ENCODE measurements around the gene KRT2. TPM values are rescaled to one million over a fixed set of nuclear protein-coding genes. Genes with fewer than 3 reads are reported as not detected.

Gene KRT2
- total RNA-seq, 6 experiments from 2014 or later: not detected

DNA sequence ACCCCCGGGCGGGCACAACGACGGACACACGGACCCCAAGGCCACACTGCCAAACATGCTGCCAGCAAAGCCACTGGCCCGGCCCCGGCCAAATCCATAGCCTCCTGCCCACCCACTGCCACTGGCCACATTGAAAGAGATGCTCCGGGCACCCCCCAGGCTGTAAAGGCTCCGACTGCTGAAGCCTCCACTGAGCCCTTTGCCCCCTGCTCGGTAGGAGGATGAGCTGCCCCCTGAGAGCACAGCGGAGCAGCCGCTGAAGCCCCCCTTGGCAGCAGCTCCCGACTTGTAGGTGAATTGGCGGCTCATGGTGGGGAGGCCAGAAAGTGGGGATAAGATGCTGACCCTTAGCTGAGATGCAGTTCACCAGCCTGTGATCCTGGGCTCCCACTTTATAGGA, 33.8 kb downstream of the KRT2 start, which contains the start of gene KRT73:
KRT73 (minus strand) TSS at position 344 of the 400 bp plus-strand sequence; CDS start at position 309, 35 bp downstream.
- H3K9me3 ChIP-seq: no peaks in the 10 kb centered on the region
- no CpG with 5 or more reads among the region's 14 CpGs for WGBS (ENCODE audit: insufficient coverage, low coverage, low lambda C conversion rate, missing lambda C conversion rate)
- no peaks in the 10 kb centered on the region for H3K36me3 ChIP-seq
- H3K4me1 ChIP-seq: no peaks in the 10 kb centered on the region
- no peak for ATAC-seq
- H3K27me3 ChIP-seq: no peaks in the 10 kb centered on the region
- H3K27ac ChIP-seq: no peak within 1 kb of the TSS
- H3K4me3 ChIP-seq: no peak within 1 kb of the TSS
- DNase-seq: no peak
- no peak for TF ChIP-seq POLR2A (IDR thresholded peaks at IDR 0.05)
- TF ChIP-seq, protein P1, sequence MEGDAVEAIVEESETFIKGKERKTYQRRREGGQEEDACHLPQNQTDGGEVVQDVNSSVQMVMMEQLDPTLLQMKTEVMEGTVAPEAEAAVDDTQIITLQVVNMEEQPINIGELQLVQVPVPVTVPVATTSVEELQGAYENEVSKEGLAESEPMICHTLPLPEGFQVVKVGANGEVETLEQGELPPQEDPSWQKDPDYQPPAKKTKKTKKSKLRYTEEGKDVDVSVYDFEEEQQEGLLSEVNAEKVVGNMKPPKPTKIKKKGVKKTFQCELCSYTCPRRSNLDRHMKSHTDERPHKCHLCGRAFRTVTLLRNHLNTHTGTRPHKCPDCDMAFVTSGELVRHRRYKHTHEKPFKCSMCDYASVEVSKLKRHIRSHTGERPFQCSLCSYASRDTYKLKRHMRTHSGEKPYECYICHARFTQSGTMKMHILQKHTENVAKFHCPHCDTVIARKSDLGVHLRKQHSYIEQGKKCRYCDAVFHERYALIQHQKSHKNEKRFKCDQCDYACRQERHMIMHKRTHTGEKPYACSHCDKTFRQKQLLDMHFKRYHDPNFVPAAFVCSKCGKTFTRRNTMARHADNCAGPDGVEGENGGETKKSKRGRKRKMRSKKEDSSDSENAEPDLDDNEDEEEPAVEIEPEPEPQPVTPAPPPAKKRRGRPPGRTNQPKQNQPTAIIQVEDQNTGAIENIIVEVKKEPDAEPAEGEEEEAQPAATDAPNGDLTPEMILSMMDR (IDR thresholded peaks at IDR 0.05): no peak
- intact Hi-C loops (cut with DNase I): no loop called here

DNA sequence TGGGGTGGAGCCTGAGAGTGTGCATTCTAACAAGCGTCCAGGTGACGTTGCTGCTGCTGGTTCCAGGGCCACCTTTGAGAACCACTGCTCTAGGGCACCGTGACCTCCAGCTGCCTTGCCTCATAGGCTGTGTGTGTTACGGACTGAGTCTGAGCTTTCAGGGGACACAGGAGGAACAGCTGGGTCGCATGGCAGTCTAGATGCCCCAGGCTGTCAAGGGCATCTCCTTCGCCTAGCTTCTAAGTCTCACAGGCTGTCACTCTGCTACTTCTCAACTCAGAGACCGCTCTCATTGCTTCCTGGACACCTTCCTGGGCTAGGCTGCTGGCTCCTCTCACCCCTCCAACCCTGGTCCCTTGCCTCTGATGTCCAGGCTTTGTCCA, 34.6 kb downstream of the KRT2 start:
- no peak for TF ChIP-seq POLR2A (IDR thresholded peaks at IDR 0.05)
- TF ChIP-seq, protein P1 (IDR thresholded peaks at IDR 0.05): no peak
- Histone ChIP-seq H3K27ac (no peak overlapping the region), H3K4me3 (no peak overlapping the region), H3K9me3 (no peaks in the 10 kb centered on the region), H3K36me3 (no peaks in the 10 kb centered on the region), H3K4me1 (no peaks in the 10 kb centered on the region), H3K27me3 (no peaks in the 10 kb centered on the region)
- ATAC-seq (no peak), DNase-seq (no peak)
- 80% methylated on average over 1 of the region's 7 CpGs for WGBS (ENCODE audit: insufficient coverage, low coverage, low lambda C conversion rate, missing lambda C conversion rate)
- intact Hi-C loops (cut with DNase I): no loop called here

DNA sequence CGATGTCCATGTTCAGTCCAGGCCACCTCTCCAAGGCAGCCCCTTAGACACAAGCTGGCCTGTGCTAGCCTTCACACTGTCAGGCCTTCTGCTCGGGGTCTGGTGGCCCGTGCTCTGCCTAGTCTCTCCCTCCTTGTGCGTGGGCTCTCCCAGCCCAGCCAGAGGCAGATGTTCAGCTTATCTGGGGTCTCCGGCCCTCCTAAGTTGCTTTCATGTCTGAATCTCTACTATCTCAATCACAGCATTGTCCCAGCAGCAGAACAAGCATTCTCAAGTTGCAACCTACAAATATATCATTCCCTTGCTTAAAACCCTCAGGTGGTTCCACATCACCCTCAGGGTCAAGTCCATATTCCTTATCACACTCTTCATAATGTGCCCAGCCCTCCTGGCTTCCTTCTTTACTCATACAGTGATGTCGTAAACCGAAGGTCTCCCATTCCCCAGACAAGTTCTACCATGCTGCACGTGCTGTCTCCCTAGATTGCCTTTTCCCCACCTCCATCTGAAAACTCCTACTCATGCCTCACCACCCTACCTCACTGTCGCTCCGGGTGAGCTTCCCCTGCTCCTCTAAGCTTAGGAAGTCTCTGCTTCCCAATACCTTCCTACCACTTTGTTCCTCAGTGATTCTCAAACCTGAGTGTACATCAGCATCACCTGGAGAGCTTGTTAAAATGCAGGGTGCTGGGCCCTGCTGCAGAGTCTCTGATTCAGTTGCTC, 35.2 kb downstream of the KRT2 start:
- no peak for ATAC-seq
- H3K4me1 ChIP-seq: no peaks in the 10 kb centered on the region
- no peaks in the 10 kb centered on the region for H3K36me3 ChIP-seq
- 77% methylated on average over 6 of the region's 10 CpGs for WGBS (ENCODE audit: insufficient coverage, low coverage, low lambda C conversion rate, missing lambda C conversion rate)
- TF ChIP-seq, protein P1 (IDR thresholded peaks at IDR 0.05): no peak
- no peak for TF ChIP-seq POLR2A (IDR thresholded peaks at IDR 0.05)
- no peaks in the 10 kb centered on the region for H3K9me3 ChIP-seq
- H3K4me3 ChIP-seq: no peak overlapping the region
- intact Hi-C loops (cut with DNase I): no loop called here
- no peak overlapping the region for H3K27ac ChIP-seq
- no peak for DNase-seq
- no peaks in the 10 kb centered on the region for H3K27me3 ChIP-seq

DNA sequence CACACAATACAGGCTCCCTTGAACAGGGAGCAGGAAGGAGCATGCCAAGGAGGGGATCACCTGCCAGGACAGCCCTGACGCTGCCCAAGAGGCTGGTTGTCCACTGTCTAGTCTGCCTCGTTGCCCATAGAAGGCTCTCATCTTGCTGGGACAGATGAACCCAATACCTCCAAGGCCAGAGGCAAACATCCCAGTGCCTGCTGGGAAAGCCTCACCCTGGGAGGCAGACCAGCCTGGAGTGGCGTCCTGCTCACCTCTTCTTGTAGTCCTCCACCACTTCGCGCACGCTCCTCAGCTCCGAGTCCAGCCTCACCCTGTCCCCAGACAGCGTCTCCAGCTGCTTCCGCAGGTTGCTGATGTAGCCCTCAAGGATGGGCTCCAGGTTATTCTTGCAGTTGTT, 36.1 kb downstream of the KRT2 start:
- DNase-seq (no peak), ATAC-seq (no peak)
- no CpG with 5 or more reads among the region's 9 CpGs for WGBS (ENCODE audit: insufficient coverage, low coverage, low lambda C conversion rate, missing lambda C conversion rate)
- no peak overlapping the region for H3K27ac ChIP-seq
- H3K27me3 ChIP-seq: no peaks in the 10 kb centered on the region
- TF ChIP-seq POLR2A (IDR thresholded peaks at IDR 0.05): no peak
- TF ChIP-seq, protein P1 (IDR thresholded peaks at IDR 0.05): no peak
- no peaks in the 10 kb centered on the region for H3K4me1 ChIP-seq
- H3K4me3 ChIP-seq: no peak overlapping the region
- no peaks in the 10 kb centered on the region for H3K36me3 ChIP-seq
- intact Hi-C loops (cut with DNase I): no loop called here
- H3K9me3 ChIP-seq: no peaks in the 10 kb centered on the region
